HG03064 (cell line): ENCODE measurements around the gene EFCAB6.

ENCODE experiments used
- ATAC-seq: cut with Tn5 transposase; IDR thresholded peaks from one replicate; pipeline ENCODE4 v1.9.1; 2021; ENCODE audit warnings: low read depth; ENCODE audit not compliant: unreplicated experiment

The EFCAB6 gene

DNA sequence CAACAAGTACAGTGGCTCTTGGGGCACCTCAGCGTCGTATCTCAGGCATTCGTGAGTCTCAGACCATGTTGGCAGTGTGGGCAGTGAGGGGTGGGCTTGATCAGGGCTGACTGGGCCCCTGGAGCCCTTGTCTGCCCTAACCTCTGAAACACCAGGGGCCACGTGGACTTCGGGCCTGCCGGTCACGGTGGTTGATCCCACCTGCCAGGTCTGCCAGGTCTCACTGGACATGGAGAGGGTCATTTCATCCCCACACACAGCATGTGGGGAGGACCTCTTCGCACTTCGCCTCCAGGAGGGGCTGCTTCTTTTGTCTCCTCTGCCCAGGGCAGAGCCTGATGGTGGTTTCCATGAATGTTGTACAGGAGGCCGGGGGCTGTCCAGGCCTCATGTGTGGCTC, 323.2 kb downstream of the EFCAB6 start:
- ATAC-seq, result no peak

DNA sequence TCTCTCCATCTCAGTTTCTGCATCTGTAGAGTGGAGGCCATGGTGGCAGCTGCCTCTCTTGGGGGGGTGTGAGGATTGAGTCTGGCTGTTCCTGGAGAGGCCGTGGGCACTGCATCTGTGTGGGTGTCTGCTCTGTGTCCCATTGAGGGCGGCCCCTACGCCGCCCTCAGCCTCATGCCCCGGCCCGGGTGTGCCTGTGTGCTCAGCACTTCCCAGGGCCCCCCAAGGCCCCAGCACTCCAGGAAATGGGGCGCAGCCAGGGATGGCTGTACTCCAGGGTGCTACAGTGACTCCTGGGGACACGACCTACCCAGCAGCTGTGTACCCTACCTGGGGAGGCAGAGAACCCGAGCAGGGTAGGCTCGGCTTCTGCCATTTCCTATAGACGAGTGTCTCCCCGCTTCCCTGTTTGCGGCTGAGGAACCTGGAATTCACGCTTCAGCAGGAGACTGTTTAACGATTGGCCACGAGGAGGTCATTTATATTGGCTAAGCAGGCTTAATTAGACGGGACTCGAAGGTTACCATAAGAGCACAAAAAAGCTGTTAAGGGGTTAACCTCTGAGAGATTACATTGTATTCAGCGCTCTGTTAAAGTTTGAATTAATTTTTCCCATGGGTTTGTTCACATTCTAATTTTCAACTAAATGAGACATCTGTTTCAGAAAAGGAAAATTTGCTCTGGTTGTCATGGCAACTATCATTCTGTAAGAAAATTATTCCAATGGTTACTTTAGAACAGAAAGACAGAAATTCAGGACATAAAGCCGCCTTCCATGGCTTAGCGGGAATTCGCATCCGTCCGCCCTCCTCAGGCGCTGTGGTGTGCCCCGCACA, 323.9 kb downstream of the EFCAB6 start:
- no peak for ATAC-seq

DNA sequence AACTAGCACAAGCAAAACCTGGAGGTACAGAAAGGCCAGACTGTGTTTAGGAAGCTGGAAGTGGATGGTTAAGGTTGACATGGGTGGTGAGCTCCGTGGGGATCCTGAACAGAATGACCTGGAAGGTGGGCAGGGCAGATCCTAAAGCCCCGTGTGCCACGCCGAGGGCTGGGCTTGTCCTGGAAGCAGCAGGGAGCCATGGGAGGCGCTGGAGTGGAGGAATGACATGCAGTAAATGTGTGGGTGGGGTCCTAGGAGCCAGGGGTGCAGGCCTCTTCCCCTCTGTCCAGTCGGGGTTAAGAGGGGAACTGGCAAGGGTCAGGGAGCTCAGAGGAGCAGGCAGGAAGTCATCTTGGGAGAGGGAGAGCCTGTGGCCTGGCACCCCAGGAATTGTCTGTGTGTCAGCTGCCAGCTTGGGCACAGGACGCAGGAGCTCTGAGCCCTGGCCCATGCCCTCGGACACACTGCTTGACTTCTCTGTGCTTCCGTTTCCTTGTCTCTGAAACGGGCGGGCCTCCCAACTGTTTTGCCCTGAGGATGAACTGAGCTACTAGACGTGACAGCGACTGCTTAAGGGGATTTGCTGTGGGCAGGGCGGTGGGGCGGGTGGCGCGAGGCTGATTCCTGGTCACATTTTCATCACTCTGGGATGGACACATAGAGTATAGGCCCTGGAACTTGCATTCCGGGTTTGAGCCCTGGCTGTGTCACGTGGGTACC, 324.6 kb downstream of the EFCAB6 start:
- no peak for ATAC-seq

DNA sequence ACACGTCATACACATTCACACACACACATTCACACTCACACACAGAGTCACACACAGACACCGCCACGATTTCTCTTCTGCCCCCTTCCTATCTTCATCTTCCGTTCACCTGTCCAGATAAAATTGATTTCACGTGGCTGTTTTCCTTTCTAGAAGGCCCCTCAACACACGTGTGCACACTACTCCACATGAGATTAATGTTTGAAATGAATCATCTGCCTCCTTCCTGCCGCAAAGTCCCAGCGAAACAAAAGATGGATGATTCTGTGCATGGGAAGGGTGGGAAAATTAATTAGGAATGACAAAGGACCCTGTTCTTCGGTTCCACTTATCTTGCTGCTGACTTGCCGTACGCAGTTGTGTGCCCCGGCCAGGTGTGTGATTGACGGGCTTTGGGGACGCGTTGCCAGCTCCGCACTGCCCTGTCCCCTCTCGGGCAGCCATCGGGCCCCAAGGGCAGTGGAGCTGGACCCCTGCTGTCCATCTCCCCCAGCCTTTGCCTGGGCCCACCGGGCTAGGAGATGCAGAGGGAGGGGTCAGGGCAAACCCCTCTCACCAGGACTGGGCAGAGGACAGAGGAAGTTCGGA, 326.5 kb downstream of the EFCAB6 start:
- no peak for ATAC-seq

DNA sequence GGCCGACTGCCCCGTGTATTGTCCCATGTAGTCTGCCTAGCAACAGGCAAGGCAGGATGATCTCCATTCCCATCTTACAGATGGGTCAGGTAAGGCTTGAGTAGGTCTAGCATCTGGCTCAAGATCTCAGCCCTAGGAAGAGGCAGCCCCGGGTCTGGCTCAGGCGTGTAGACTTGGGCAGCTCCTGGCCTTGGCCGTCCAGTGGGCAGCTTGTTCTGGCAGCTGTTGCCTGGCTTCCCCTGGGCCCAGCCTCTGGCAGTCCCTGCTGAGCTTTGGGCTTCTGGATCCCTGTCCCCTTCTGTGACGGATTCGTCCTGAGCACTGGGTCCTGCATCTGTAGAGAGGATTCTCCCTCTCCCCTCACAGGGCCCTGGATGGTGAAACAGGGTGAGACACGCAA, 327.9 kb downstream of the EFCAB6 start:
- no peak for ATAC-seq

DNA sequence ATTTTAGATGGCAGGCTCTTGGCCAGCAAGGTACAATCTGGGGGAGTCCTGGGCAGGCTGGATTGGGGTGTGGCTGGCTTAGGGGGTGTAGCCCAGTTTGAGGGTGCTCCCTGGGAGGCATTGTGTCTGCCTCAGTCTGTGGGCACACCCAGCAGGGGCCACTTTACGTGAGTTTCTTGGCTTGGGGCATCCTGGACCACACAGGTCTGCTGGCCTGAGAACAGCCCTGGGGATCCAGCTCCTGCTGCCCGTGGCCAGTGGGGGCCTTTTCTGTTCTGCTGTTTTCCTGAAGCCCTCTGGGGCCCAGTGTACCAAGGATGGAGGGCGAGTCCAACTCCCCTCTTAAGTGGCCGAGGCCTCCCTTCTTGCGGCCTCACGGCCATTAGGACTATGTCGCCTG, 328.4 kb downstream of the EFCAB6 start:
- ATAC-seq, result no peak

DNA sequence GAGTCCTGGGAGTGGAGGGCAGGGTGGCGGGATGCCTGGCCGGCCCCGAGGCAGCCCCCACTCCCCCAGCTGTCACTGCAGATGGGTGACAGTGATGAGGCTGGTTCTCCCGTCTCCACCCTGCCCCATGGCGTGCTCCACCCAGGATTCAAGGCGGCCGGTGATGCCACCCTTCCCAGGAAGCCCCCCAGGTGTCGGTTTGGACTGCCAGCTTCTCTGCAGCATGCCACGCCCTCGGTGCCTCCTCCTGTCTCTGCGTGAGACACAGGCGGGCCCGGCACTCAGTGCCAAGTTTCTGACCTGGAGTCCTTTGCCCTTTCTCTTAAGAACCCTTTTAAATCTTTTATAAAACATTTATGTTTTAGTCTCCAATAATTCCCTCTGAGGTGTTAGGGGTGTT, 328.8 kb downstream of the EFCAB6 start:
- no peak for ATAC-seq

DNA sequence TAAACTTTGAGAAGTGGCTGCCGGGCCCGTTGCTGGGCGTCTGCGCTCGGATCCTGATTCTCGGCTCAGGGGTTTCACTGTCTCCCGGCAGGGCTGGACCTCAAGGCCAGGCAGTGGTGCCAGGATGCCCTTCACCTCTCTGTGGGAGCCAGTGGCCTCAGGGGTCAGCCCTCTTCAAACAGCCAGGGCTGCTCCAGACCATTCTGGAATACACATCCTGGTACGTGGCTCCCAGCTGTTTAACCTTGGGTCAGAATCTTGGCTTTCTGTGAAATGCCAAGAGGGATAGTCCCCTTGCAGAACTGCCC, 329.8 kb downstream of the EFCAB6 start:
- no peak for ATAC-seq

DNA sequence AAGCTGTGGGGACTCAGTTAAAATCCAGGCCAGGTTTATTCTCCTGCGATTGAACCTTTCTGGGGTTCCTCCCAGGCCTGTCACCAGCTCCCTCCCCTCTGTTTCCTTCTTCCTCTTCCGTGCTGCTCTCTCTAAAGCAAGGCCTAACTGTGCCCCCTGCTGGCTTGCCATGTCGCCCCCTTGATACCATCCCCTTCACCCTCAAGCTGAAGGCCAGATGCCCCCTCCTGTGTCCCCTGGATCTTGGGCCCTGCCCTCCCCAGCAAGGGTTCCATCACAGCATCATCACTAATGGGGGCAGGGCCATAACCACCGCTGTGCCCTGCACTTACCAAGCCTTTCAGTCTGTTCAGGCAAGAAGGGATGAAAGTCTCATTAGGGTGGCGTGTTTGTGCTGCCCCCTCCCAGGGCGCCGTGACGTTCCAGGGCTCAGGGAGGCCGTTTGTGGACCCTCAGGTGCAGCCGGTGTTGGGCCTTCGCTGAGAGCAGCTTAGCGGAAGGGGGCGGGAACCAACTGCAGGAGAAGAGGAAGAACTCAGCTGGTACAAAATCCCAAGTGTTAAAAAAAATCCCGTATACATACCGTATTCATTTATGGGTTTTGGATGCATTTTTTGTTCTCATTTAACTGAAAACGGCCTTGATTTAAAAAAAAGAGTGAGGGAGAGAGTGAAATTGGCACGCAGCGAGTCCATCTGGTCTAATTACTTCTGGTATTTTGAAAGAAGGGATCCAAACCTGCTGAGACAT, 330.4 kb downstream of the EFCAB6 start:
- ATAC-seq, result no peak

DNA sequence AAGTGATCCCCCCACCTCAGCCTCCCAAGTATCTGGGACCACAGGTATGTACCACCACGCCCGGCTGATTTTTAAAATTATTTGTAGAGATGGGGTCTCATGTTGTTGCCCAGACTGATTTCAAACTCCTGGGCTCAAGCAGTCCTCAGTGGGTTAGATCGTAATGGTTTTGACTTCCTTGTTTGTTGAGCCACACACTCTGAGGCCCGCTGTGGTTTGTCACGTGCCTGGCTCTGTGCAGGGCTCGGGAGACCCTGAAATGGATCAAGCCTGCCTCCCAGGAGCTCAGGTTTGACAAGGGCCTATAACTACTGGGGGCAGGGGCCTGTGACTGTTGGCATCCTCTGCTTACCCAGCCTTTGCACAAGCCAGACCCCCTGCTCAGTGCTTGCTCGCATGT, 332.1 kb downstream of the EFCAB6 start:
- no peak for ATAC-seq

DNA sequence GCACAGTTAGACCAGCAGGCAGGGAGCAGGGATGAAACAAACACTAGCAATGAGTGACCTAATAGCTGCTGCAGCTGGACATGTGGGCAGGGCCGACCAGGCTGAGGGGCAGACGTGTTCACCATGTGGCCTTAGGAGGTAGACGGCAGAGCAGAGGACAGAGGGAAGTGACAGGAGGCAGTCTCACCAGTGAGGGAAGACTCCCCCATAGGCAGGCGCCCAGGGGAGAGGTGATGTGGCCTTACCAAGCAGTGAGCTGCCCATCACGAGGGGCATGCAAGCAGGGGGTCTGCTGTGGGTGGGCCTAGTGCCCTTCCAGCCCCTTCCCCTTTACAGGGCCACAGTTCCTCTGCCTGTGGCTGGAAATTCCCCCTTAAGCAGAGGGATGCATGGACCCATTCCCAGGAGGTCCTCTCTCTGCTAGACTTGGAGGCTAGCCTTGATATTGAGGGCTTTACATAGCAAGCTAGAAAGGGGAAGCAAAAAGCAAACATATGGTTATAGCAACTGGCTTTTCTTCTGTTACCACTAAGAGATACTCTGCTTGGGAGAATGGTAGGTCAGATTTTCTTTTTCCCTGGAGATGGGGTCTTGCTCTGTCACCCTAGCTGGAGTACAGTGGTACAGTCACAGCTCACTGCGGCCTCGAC, 332.7 kb downstream of the EFCAB6 start:
- no peak for ATAC-seq
